OCI-M2 (cell line): ENCODE data around the gene MOB3A.

ENCODE experiments used
- DNase-seq: peaks from one replicate; lab custom pipeline; 2025; ENCODE audit not compliant: unreplicated experiment; lab: John Stamatoyannopoulos, UW

The MOB3A gene

GRCh38 chr19:2126879-2127518, 30.9 kb upstream of the MOB3A start:
- DNase-seq = no peak

GRCh38 chr19:2123682-2124387, 27.7 kb upstream of the MOB3A start:
- DNase-seq = no peak

- no peak for DNase-seq
Observed at GRCh38 chr19:2122982-2123381, 26.9 kb upstream of the MOB3A start.

GRCh38 chr19:2122251-2122650, 26.1 kb upstream of the MOB3A start:
- no peak for DNase-seq

GRCh38 chr19:2121416-2122051, 25.4 kb upstream of the MOB3A start:
- DNase-seq = no peak

- no peak for DNase-seq
Observed at GRCh38 chr19:2120821-2121220, 24.7 kb upstream of the MOB3A start.

GRCh38 chr19:2119921-2120785, 24.0 kb upstream of the MOB3A start:
- DNase-seq = no peak

GRCh38 chr19:2118438-2118837, 22.3 kb upstream of the MOB3A start:
- DNase-seq = no peak

GRCh38 chr19:2117215-2117960, 21.3 kb upstream of the MOB3A start:
- no peak for DNase-seq

- no peak for DNase-seq
Observed at GRCh38 chr19:2116507-2116906, 20.4 kb upstream of the MOB3A start.

- no peak for DNase-seq
Observed at GRCh38 chr19:2115911-2116426, 19.8 kb upstream of the MOB3A start.

GRCh38 chr19:2115324-2115723, 19.2 kb upstream of the MOB3A start:
- DNase-seq = no peak

GRCh38 chr19:2114821-2115220, 18.7 kb upstream of the MOB3A start:
- DNase-seq = no peak

GRCh38 chr19:2114218-2114617, 18.1 kb upstream of the MOB3A start:
- DNase-seq = no peak

GRCh38 chr19:2113439-2114211, 17.5 kb upstream of the MOB3A start:
- no peak for DNase-seq

- no peak for DNase-seq
Observed at GRCh38 chr19:2112516-2113320, 16.6 kb upstream of the MOB3A start.

- DNase-seq = no peak
Observed at GRCh38 chr19:2111886-2112285, 15.8 kb upstream of the MOB3A start.

GRCh38 chr19:2111425-2111824, 15.3 kb upstream of the MOB3A start:
- DNase-seq = no peak

- DNase-seq = no peak
Observed at GRCh38 chr19:2110822-2111221, 14.7 kb upstream of the MOB3A start.
